Measurements from ENCODE around the gene THAP8. TPM values are rescaled to one million over a fixed set of nuclear protein-coding genes. Genes with fewer than 3 reads are reported as not detected.

THAP8 gene, protein sequence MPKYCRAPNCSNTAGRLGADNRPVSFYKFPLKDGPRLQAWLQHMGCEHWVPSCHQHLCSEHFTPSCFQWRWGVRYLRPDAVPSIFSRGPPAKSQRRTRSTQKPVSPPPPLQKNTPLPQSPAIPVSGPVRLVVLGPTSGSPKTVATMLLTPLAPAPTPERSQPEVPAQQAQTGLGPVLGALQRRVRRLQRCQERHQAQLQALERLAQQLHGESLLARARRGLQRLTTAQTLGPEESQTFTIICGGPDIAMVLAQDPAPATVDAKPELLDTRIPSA
- polyA plus RNA-seq = 10 to 100 TPM in 2 of 3 donors, 1 to 10 TPM in 1; 3.2 to 10.7 (median 10.1) TPM

DNA sequence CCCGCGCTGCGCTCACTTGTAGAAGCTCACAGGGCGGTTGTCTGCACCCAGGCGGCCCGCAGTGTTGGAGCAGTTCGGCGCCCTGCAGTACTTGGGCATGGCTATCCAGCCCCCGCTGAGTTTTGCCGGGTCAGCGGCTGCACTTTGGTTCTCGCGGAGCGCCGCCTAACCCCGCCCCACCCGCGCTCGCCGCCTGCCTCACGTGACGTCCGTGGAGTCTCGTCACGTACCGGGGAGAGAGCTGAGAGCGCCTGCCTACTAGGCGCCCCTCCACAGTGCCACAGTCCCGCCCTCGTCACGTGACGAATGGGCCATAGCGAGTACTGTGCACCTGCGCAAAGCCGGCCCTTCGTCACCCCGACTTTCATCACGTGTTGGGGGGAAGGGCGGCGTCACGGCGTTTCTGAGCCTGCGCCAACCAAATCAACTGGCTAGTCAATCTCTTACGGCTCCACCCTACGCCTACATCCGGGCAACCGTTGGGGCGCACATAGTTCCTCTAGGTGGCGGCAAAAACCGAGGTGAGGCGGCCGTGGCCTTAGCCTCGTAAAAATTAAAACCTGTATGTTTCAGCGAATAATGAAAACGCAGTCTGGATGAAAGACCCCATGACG, at the start of gene THAP8:
Gene THAP8, minus strand, starts transcription at position 167 of the 614 bp plus-strand sequence. Its CDS starts 68 bp downstream, at position 99.
- Mint-ChIP-seq H3K36me3 (peaks cover 0 to 6% (median 0%) of the 10 kb centered on the region in 3 donors), H3K4me3 (peak within 1 kb of the TSS; percentile 98 to 100 (median 99)), H3K9me3 (no peaks in the 10 kb centered on the region), H3K27me3 (ENCODE audit: low read depth in 3 of 3) (peaks cover 9 to 11% (median 9%) of the 10 kb centered on the region in 3 donors), H3K4me1 (peaks cover 17 to 21% of the 10 kb centered on the region in 2 donors), H3K27ac (peak within 1 kb of the TSS; percentile 91 to 100 (median 99))
- peak; percentile 100 for DNase-seq

DNA sequence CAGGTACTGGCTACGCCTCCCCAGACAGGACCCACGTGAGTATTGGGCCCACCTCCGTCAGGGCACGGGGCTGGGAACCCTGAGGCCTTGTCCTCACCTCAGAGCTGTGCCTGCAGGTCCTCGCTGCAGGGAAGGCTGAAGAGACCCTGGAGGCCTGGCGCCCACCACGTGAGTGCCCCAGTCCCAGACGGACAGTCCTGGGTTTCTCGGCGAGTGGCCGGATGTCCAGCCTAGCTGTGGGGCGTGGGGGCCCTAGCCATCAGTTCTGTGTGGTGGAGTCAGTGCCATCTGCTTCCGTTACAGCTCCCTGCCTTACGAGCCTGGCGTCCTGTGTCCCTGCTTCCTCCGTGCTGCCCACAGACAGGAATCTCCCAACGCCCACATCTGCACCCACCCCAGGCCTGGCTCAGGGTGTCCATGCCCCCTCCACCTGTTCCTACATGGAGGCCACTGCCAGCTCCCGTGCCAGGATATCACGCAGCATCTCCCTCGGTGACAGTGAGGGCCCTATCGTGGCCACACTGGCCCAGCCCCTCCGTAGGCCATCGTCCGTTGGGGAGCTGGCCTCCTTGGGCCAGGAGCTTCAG, 49.0 kb upstream of the THAP8 start:
- DNase-seq = no peak
- Mint-ChIP-seq H3K9me3 (no peaks in the 10 kb centered on the region), H3K27ac (no peak overlapping the region), H3K36me3 (peaks cover 0 to 7% (median 0%) of the 10 kb centered on the region in 3 donors), H3K4me3 (no peak overlapping the region), H3K27me3 (ENCODE audit: low read depth in 3 of 3) (peaks cover 0 to 2% (median 0%) of the 10 kb centered on the region in 3 donors), H3K4me1 (no peaks in the 10 kb centered on the region)

DNA sequence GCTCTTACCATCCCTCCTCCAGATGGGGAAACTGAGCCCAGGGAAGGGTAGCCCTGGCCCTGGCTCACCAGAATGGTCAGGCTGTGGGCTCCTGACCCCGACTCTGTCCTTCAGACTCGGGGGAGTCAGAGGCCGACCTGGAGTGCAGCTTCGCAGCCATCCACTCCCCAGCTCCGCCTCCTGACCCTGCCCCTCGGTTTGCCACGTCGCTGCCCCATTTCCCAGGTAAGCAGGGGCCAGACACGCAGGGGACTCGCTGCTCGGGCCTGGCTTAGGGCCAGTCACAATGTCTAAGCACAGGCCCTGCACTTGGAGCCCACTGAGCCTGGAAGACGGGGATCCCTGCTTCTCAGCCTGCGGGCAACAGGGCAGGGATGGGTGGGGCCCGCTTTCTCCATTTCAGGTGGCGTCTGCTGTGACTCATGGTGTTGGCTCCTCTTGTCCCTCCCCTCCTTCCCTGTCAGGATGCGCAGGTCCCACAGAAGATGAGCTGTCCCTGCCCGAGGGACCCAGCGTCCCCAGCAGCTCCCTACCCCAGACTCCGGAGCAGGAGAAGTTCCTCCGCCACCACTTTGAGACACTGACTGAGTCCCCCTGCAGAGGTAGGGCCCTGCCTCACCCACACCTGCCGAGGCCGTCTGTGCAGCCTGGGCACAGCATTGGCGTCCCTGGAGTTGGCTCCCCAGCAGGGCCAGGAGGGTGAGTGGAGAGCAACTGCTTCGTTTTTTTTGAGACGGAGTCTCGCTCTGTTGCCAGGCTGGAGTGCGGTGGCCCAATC, 47.7 kb upstream of the THAP8 start:
- no peak for DNase-seq
- H3K4me1 Mint-ChIP-seq = no peaks in the 10 kb centered on the region
- no peaks in the 10 kb centered on the region for H3K9me3 Mint-ChIP-seq
- H3K4me3 Mint-ChIP-seq = no peak overlapping the region
- H3K27ac Mint-ChIP-seq = no peak overlapping the region
- H3K27me3 Mint-ChIP-seq (ENCODE audit: low read depth in 3 of 3) = peaks cover 0 to 2% (median 0%) of the 10 kb centered on the region in 3 donors
- H3K36me3 Mint-ChIP-seq = peaks cover 0 to 7% (median 4%) of the 10 kb centered on the region in 3 donors

DNA sequence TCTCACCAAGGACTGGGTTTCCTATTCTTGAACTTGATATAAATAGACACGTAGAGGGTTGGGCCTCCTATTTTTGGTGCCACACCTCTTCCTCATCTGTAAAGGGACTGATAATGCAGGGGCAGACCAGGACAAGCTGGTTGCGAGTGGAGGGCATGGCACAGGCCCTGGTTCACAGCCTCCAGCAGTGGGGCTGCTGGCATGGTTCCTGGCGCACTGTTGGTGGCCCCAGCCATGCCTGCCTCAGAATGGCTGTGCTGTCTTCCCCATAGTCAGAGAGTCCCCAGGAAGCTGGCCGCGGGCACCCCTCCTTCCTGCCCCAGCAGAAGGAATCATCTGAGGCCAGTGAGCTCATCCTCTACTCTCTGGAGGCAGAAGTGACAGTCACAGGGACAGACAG, 46.4 kb upstream of the THAP8 start:
- Mint-ChIP-seq H3K9me3 (no peaks in the 10 kb centered on the region), H3K36me3 (peaks cover 0 to 5% (median 4%) of the 10 kb centered on the region in 3 donors), H3K27me3 (ENCODE audit: low read depth in 3 of 3) (peaks cover 0 to 3% (median 0%) of the 10 kb centered on the region in 3 donors), H3K27ac (peak overlapping the region in 1 of 6 donors; percentile 28), H3K4me1 (no peaks in the 10 kb centered on the region), H3K4me3 (no peak overlapping the region)
- DNase-seq = no peak

DNA sequence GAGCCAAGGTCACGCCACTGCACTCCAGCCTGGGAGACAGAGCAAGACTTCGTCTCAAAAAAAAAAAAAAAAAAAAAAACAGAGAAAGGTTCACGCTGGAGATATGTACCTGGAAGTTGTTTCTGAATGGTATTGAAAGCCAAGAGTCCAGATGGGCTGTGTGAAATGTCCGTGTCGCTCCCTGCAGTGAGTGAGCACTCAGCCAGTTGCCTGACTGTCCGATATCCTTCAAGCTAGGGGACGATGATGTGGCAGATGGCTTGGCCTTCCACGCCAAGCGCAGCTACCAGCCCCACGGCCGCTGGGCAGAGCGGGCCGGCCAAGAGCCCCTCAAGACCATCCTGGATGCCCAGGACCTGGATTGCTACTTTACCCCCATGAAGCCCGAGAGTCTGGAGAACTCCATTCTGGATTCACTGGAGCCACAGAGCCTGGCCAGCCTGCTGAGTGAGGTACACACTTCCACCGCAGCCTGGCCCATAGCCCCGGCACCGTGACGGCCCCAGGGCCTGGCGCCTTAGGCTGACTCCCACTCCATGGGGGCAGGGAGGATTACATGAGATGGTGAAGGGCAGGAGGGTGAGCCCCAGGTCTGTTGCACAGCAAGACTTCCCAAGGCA, 45.2 kb upstream of the THAP8 start:
- Mint-ChIP-seq H3K27me3 (ENCODE audit: low read depth in 3 of 3) (peaks cover 0 to 3% (median 2%) of the 10 kb centered on the region in 3 donors), H3K36me3 (peaks cover 0 to 5% (median 4%) of the 10 kb centered on the region in 3 donors), H3K4me3 (no peak overlapping the region), H3K4me1 (no peaks in the 10 kb centered on the region), H3K9me3 (no peaks in the 10 kb centered on the region), H3K27ac (no peak overlapping the region)
- no peak for DNase-seq

DNA sequence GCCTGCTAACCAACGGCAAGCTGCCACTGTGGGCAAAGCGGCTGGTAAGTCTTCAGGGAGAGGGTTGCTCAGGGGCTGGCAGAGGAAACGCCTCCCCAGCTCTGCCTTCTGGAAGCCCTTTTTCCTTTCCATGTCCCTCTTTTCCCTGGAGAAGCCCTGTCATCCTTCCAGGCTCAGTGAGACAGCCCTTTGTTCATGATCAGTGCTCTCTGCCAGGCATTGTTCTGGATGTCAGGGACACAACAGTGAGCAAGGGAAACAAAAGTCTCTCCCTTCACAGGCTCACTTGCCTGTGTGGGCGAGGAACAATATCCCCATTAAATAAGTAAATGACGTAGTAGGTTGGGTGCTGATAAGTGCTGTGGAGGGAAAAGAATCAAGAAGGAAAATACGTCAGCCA, 43.0 kb upstream of the THAP8 start:
- Mint-ChIP-seq H3K27me3 (ENCODE audit: low read depth in 3 of 3) (peaks cover 0 to 3% (median 2%) of the 10 kb centered on the region in 3 donors), H3K4me3 (no peak overlapping the region), H3K9me3 (no peaks in the 10 kb centered on the region), H3K27ac (no peak overlapping the region), H3K4me1 (no peaks in the 10 kb centered on the region), H3K36me3 (peaks cover 0 to 5% (median 4%) of the 10 kb centered on the region in 3 donors)
- no peak for DNase-seq

DNA sequence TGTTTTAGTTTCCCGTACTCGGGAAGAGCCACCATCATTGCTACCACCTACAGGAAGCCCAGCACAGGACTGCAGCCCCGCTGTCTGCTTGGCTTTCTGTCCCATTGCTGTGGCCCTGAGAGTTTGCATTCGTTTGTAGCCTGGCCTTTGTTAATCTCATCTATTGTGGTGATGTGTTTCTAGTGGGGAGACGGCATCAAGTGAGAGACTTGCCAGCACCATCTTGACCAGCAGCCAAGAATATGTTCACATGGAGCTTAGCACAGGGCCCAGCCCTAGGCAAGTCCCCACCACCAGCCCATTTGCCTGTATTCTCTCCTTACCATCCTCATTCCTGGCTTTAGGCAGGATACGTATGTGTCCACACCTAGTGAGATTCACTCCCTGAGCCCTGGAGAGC, 39.6 kb upstream of the THAP8 start:
- H3K36me3 Mint-ChIP-seq = peaks cover 0 to 10% (median 6%) of the 10 kb centered on the region in 3 donors

DNA sequence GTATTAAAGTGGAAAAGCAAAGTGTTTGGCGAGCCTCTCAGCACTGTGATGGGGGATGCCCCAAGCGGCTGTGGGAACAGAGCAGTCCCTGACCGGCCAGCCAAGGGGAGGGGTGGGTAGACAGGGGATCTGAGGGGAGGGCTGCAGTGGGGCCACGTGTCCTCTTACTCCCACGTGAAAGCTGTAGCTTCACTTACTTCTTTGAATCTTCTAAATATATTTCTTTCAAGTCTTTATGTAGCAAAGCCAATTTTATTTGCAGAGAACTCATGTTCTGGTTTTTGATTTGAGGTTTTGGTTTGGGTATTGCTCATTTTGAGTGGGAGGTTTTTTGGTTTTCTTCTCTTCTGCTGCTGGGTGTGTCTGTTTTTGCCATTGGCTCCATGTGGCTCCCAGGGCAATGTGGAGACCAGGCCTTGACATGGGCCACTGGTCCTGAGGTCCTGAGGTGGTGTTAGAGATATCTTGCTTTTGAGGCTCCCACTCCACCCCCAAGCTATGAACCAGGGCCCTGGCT, 39.1 kb upstream of the THAP8 start:
- Mint-ChIP-seq H3K27ac (peak overlapping the region in 1 of 6 donors; percentile 22), H3K27me3 (ENCODE audit: low read depth in 3 of 3) (peaks cover 0 to 2% (median 2%) of the 10 kb centered on the region in 3 donors), H3K36me3 (peaks cover 0 to 8% (median 6%) of the 10 kb centered on the region in 3 donors), H3K4me3 (no peak overlapping the region), H3K9me3 (no peaks in the 10 kb centered on the region), H3K4me1 (no peaks in the 10 kb centered on the region)
- no peak for DNase-seq

More for the DNA sequence above, 39.6 kb upstream of the THAP8 start:
- Mint-ChIP-seq H3K27ac (peak overlapping the region in 2 of 6 donors; percentile 7 to 22), H3K9me3 (no peaks in the 10 kb centered on the region), H3K4me3 (no peak overlapping the region), H3K27me3 (ENCODE audit: low read depth in 3 of 3) (peaks cover 0 to 3% (median 2%) of the 10 kb centered on the region in 3 donors), H3K4me1 (no peaks in the 10 kb centered on the region)
- DNase-seq = no peak

DNA sequence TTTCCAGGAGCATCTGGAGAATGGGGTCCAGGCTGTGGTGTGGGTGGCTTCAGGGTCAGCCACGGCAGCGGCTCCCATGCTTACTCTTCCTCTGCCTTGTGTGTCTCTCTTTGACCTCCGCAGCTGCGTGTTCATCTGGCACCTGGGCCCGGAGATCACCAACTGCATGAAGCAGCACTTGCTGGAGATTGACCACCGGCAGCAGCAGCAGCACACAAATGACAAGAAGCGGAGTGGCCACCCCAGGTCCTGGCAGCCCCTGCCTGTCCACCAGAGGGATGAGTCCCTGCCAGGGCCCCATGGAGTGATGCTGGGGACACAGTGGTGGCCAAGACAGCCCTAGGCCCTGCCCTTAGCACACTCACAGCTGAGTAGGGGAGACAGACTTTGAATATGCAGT, 38.5 kb upstream of the THAP8 start:
- no peak for DNase-seq
- no peaks in the 10 kb centered on the region for H3K9me3 Mint-ChIP-seq
- no peaks in the 10 kb centered on the region for H3K4me1 Mint-ChIP-seq
- H3K4me3 Mint-ChIP-seq = no peak overlapping the region
- peaks cover 0 to 2% (median 2%) of the 10 kb centered on the region in 3 donors for H3K27me3 Mint-ChIP-seq (ENCODE audit: low read depth in 3 of 3)
- no peak overlapping the region for H3K27ac Mint-ChIP-seq
- peaks cover 0 to 8% (median 6%) of the 10 kb centered on the region in 3 donors for H3K36me3 Mint-ChIP-seq

DNA sequence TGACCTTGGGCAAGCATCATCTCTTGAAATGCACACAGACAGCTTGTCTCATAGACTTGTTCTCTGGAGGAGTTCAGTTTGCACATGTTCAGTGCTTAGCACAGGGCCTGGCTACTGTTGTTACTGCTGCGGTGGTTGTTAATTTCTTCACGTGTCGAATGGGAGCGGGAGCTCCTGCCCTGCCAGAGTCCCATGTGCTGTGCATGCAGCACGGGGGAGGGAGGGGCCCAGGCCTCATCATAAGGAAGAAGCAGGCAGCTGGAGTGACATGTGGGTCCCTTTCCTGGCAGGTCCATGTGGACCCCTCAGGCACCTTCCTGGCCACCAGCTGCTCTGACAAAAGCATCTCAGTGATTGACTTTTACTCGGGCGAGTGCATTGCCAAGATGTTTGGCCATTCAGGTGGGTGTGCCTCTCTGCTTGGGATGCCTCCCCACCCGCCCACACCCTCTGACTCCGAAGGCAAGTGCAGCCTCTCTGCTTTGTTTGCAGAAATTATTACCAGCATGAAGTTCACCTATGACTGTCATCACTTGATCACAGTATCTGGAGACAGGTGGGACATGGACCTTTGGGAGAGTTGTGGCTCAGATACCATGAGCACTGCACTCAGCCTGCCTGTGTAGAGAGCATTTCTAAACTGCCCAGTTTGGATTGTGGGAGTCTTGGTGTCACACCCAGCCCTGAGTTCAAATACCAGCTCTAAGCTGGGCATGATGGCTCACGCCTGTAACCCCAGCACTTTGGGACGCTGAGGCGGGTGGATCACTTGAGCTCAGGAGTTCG, 37.0 kb upstream of the THAP8 start:
- peak overlapping the region in 1 of 6 donors; percentile 40 for H3K27ac Mint-ChIP-seq
- H3K27me3 Mint-ChIP-seq (ENCODE audit: low read depth in 3 of 3) = peaks cover 0 to 2% (median 0%) of the 10 kb centered on the region in 3 donors
- no peaks in the 10 kb centered on the region for H3K9me3 Mint-ChIP-seq
- DNase-seq = no peak
- peaks cover 0 to 6% (median 3%) of the 10 kb centered on the region in 3 donors for H3K36me3 Mint-ChIP-seq
- H3K4me1 Mint-ChIP-seq = no peaks in the 10 kb centered on the region
- no peak overlapping the region for H3K4me3 Mint-ChIP-seq

DNA sequence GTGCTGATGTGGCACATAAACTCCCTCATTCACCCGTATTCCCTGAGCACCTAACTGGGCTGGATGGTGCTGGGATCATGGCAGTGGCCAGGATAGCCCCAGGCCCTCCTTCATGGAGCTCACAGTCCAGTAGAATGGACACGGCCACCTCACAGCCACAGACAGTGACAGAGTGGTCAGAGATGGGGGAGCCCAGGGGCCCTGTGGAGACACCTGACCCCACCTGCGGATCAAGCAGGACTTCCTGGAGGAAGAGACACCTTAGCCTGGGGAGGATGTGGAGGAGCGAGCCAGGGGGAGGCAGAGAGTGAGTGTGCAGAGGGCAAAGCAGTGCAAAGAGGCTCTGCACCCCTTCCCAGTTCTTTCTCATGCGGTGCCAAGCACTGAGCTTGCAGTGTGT, 35.8 kb upstream of the THAP8 start:
- Mint-ChIP-seq H3K27me3 (ENCODE audit: low read depth in 3 of 3) (peaks cover 0 to 2% (median 0%) of the 10 kb centered on the region in 3 donors), H3K9me3 (no peaks in the 10 kb centered on the region), H3K27ac (no peak overlapping the region), H3K36me3 (peaks cover 0 to 6% (median 3%) of the 10 kb centered on the region in 3 donors), H3K4me3 (no peak overlapping the region), H3K4me1 (no peaks in the 10 kb centered on the region)
- no peak for DNase-seq

DNA sequence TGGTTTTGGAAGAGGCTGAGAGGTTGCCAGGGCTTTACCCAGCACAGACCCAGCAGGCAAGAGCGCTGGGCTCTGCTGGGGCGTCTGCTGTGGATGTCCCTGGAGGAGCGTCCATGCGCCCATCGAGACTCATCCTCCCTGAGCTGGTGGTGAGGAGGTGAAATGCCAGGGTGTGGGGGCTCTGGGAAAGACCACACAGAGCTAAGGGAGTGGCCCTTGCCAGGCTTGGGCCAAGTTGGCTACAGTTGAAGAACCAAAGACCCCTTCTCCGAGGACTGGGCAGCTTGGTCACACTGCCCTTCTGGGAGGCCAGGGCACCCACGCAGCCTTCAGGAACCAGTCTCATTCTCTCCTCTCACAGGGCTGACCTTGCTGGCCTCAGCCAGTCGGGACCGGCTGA, 32.2 kb upstream of the THAP8 start:
- Mint-ChIP-seq H3K4me3 (no peak overlapping the region), H3K27ac (no peak overlapping the region), H3K27me3 (ENCODE audit: low read depth in 3 of 3) (no peaks in the 10 kb centered on the region)

More for the DNA sequence above, 32.2 kb upstream of the THAP8 start:
- no peak for DNase-seq
- H3K4me1 Mint-ChIP-seq = no peaks in the 10 kb centered on the region
- H3K36me3 Mint-ChIP-seq = peaks cover 0 to 9% (median 3%) of the 10 kb centered on the region in 3 donors
- no peaks in the 10 kb centered on the region for H3K9me3 Mint-ChIP-seq

Measured in immature natural killer cell (primary cell).